ENCODE results near the gene KLHL36. TPM values are rescaled to one million over a fixed set of nuclear protein-coding genes. Genes with fewer than 3 reads are reported as not detected.
A peak's percentile ranks its signal among the peaks of the same experiment; 100 is the strongest.

Gene KLHL36
- 10 to 100 TPM; 63.8 to 93.6 (median 73.6) TPM for total RNA-seq
- 10 to 100 TPM; 17.8 to 32.7 (median 24.8) TPM for polyA plus RNA-seq
- long read RNA-seq, donor 1, partial matches to known transcripts, result 0 of 4 reads
- long read RNA-seq, donor 1, other reads (novel, unspliced or antisense), result 0 of 4 reads
- long read RNA-seq, donor 2, partial matches to known transcripts, result 273 of 276 reads
- long read RNA-seq, donor 2, other reads (novel, unspliced or antisense), result 0 of 276 reads

DNA sequence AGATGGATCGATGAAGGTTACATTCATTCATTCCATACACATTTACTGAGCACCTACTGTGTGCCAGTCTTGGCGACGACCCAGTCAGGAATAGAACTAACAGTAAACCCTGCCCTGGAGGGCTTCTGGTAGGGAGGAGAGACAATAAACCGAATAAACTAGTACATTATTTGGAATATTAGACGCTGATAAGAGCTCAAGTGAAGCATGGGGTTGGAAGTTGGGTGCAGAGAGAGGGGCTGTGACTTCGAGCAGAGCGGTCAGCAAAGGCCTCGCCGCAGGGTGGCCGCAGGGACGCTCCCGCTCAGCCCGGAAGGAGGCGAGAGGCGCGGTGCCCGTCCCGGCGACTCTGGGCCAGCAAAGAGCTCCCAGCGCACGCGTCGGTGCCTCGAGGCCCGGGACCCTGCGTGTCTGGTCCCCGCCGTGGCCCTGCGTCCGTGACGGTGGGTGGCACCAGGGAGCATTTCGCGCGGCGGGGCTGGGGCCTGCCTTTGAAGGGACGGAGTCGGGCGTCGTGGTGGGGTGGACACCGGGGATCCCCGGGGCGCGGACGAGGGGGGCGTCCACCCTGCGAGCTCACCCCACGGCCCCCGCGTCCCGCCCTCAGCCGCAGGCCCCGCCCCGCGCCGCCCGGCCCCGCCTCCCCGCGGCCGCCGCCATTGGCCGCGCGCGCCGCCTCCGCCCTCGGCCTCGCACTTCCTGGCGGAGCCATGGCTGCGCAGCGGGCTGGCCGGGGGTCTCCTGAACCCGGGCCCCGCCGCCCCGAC is at the start of gene KLHL36:
TSS of gene KLHL36 (plus strand) at position 684 of the 767 bp plus-strand sequence. CDS start 2,357 bp downstream, outside the sequence.
- peak; percentile 94 for DNase-seq

DNA sequence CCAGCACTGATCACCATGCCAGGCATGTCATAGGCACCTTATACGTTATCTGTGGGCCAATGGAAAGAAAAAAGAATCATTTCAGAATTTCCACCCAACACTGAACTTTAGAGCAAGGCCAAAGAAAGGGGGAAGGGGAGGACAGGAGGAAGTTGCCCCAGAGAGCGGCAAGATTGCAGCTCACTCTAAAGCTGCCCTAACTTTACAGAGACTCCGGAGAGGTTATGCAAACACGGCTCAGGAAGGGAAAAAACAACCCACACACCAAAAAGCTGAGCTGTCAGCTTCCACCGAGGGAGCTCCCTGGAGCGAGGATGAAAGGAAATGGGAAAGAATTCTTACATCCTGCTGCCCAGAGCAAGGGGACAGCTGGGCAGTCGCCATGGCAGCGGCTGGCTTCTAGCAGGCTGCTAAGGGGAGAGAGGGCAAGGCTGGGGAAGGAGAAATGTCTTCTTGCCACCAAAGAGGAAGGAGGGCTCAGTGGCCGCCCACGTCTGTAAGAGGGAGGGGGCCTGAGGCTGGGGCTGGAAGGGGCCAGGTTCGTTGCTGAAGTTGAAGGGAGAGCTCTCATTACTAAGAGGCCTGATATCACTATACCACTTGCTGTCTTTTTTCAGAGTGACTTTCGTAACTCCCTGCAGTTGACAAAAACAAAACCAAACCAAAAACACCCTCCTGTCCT is 48.6 kb upstream of the KLHL36 start:
- Histone ChIP-seq H3K36me3 (peaks cover 0 to 23% (median 0%) of the 10 kb centered on the region in 6 donors), H3K27ac (peak overlapping the region; percentile 90 to 97 (median 94)), H3K4me3 (peak overlapping the region in 6 of 8 donors; percentile 14 to 63 (median 23)), H3K9me3 (no peaks in the 10 kb centered on the region), H3K27me3 (replicated peaks in 1 of 7) (no peaks in the 10 kb centered on the region), H3K4me1 (peaks cover 91 to 100% (median 99%) of the 10 kb centered on the region in 6 donors)
- peak; percentile 93 for DNase-seq
- peak; percentile 76 to 88 (median 87) for TF ChIP-seq POLR2AphosphoS5 (IDR thresholded peaks at IDR 0.05)
- TF ChIP-seq, protein P1, sequence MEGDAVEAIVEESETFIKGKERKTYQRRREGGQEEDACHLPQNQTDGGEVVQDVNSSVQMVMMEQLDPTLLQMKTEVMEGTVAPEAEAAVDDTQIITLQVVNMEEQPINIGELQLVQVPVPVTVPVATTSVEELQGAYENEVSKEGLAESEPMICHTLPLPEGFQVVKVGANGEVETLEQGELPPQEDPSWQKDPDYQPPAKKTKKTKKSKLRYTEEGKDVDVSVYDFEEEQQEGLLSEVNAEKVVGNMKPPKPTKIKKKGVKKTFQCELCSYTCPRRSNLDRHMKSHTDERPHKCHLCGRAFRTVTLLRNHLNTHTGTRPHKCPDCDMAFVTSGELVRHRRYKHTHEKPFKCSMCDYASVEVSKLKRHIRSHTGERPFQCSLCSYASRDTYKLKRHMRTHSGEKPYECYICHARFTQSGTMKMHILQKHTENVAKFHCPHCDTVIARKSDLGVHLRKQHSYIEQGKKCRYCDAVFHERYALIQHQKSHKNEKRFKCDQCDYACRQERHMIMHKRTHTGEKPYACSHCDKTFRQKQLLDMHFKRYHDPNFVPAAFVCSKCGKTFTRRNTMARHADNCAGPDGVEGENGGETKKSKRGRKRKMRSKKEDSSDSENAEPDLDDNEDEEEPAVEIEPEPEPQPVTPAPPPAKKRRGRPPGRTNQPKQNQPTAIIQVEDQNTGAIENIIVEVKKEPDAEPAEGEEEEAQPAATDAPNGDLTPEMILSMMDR (IDR thresholded peaks at IDR 0.05 in 8 of 11, conservative IDR thresholded peaks at IDR 0.05 in 3 of 11), result no peak
- TF ChIP-seq POLR2A (IDR thresholded peaks at IDR 0.05), result peak in 1 of 3 donors; percentile 14
- intact Hi-C loops (cut with DNase I; ENCODE audit: low total_unique reads), result no loop called here
- 1 to 2% (median 2%) methylated on average over 12 of the region's 12 CpGs for WGBS, 5 donors

More for the DNA sequence above, at the start of gene KLHL36:
- H3K27me3 ChIP-seq (replicated peaks in 1 of 7), result no peaks in the 10 kb centered on the region
- peak within 1 kb of the TSS; percentile 82 to 96 (median 87) for H3K27ac ChIP-seq
- H3K36me3 ChIP-seq, result peaks cover 0 to 27% (median 23%) of the 10 kb centered on the region in 6 donors
- WGBS, 5 donors, result 6 to 21% (median 13%) methylated on average over 20 to 77 of the region's 77 CpGs
- intact Hi-C loops (cut with DNase I; ENCODE audit: low total_unique reads), result no loop called here
- H3K9me3 ChIP-seq, result no peaks in the 10 kb centered on the region
- no peak for TF ChIP-seq POLR2A (IDR thresholded peaks at IDR 0.05)
- TF ChIP-seq, protein P1 (IDR thresholded peaks at IDR 0.05 in 8 of 11, conservative IDR thresholded peaks at IDR 0.05 in 3 of 11), result no peak
- TF ChIP-seq POLR2AphosphoS5 (IDR thresholded peaks at IDR 0.05), result peak in 2 of 3 donors; percentile 55 to 76
- peak within 1 kb of the TSS; percentile 64 to 85 (median 72) for H3K4me3 ChIP-seq
- H3K4me1 ChIP-seq, result peaks cover 18 to 81% (median 45%) of the 10 kb centered on the region in 6 donors

DNA sequence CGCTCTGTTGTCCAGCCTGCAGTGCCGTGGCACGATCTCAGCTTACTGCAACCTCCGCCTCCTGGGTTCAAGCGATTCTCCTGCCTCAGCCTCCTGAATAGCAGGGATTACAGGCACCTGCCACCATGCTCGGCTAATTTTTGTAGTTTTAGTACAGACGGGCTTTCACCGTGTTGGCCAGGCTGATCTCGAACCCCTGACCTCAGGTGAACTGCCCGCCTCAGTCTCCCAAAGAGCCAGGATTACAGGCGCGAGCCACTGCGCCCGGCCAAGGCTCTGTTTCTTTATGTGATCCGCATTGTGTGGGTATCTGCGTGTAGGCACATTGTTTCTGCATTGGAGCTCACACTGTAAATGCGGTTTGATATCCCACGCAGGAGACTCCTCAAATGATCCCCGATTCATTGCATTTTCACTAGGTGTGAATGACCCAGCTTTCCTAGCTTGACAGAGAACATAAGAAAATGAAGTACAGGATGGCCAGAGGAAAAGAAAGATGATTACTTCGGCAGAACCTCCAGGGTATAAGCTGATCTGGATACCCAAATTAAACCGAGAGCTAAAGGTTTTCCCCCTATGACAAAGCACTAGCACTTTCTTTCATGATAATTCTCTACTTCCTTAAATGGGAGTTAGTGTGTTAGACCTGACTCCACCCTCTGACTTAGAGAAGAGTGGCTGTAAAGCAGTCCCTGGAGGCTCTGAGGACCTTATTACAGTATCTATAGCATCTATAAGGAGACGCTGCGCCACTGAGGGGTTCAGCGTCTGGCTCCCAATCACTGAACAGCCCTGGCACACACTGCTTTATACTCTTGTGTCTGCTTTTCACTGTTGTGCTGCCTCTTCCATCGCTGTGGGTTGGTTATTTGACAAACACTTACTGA is 47.7 kb upstream of the KLHL36 start:
- H3K36me3 ChIP-seq, result peaks cover 0 to 27% (median 0%) of the 10 kb centered on the region in 6 donors
- peak overlapping the region in 6 of 8 donors; percentile 19 to 63 (median 23) for H3K4me3 ChIP-seq
- H3K27ac ChIP-seq, result peak overlapping the region; percentile 90 to 97 (median 94)
- 44 to 52% (median 44%) methylated on average over 23 to 25 of the region's 25 CpGs for whole genome bisulfite sequencing, 5 donors
- TF ChIP-seq POLR2AphosphoS5 (IDR thresholded peaks at IDR 0.05) (no peak), POLR2A (IDR thresholded peaks at IDR 0.05) (no peak)
- TF ChIP-seq, protein P1 (IDR thresholded peaks at IDR 0.05 in 8 of 11, conservative IDR thresholded peaks at IDR 0.05 in 3 of 11), result peak in 1 of 11 experiments; percentile 6
- no peak for DNase-seq
- peaks cover 84 to 100% (median 99%) of the 10 kb centered on the region in 6 donors for H3K4me1 ChIP-seq
- no peaks in the 10 kb centered on the region for H3K27me3 ChIP-seq (replicated peaks in 1 of 7)
- H3K9me3 ChIP-seq, result peaks cover 0 to 4% (median 0%) of the 10 kb centered on the region in 8 donors
- intact Hi-C loops (cut with DNase I; ENCODE audit: low total_unique reads), result no loop called here

All from spleen (tissue), 13 donors.